B cell (primary cell): Measurements from ENCODE around the gene NHSL2. TPM values are rescaled to one million over a fixed set of nuclear protein-coding genes. Genes with fewer than 3 reads are reported as not detected.

ENCODE experiments used
- ATAC-seq: fragments of 200-7000 bp; cut with Tn5 transposase; one replicate; pipeline ENCODE4 v1.10.0; 2021; ENCODE audit warnings: low read depth, mild to moderate bottlenecking, moderate number of reproducible peaks, moderate library complexity
- CTCF ChIA-PET: fragments of 350-600 bp; sonication (Branson Sonifier 250); formaldehyde crosslinking; loops from one replicate; lab custom pipeline; 2021; ENCODE audit warnings: antibody characterized with exemption, inconsistent platforms; lab: Charles Lee
- POLR2A ChIA-PET: fragments of 350-600 bp; sonication (Branson Sonifier 250); formaldehyde crosslinking; loops from one replicate; lab custom pipeline; 2021; ENCODE audit warnings: antibody characterized with exemption; lab: Charles Lee
- DNase-seq: peaks from one replicate; pipeline ENCODE4 v3.0.0; 2013
- H2AFZ ChIP-seq: 2 replicates; pipeline ENCODE4 v1.6.1; 2012; ENCODE audit warnings: mild to moderate bottlenecking, low read depth, low read length; ENCODE audit not compliant: insufficient read depth, poor library complexity, severe bottlenecking
- H3K27ac ChIP-seq, 2 donors: 1 replicate in 1 of 2; 2 replicates in 1 of 2; pipeline ENCODE4 v1.5.1; 2012 to 2013; ENCODE audit warnings: low read length in 2 of 2, mild to moderate bottlenecking in 2 of 2, moderate library complexity in 1 of 2
- H3K27me3 ChIP-seq, 4 experiments: fragments of 200-600 bp in 1 of 4; sonication (generic) in 1 of 4; replicated peaks in 1 of 4; 1 replicate in 2 of 4; 2 replicates in 2 of 4; pipeline versions ENCODE4 v1.6.1 to v1.7.0; 2013 to 2016; ENCODE audit warnings: low read length in 3 of 4, mild to moderate bottlenecking in 2 of 4, mixed read lengths in 1 of 4, moderate library complexity in 1 of 4; ENCODE audit not compliant: insufficient read depth in 4 of 4, control insufficient read depth in 3 of 4; ENCODE audit errors: control extremely low read depth in 1 of 4
- H3K36me3 ChIP-seq, 2 experiments: replicated peaks in 1 of 2; 1 replicate in 1 of 2; 2 replicates in 1 of 2; pipeline versions ENCODE4 v1.6.1 to v1.7.1; 2013; ENCODE audit warnings: low read length in 1 of 2; ENCODE audit not compliant: insufficient read depth in 2 of 2, control insufficient read depth in 1 of 2; ENCODE audit errors: control extremely low read depth in 1 of 2, extremely low read depth in 1 of 2
- H3K4me1 ChIP-seq, 2 donors: fragments of 200-600 bp in 1 of 2; sonication (generic) in 1 of 2; 1 replicate in 1 of 2; 2 replicates in 1 of 2; pipeline versions ENCODE4 v1.5.1 to v1.6.1; 2013 to 2017; ENCODE audit warnings: low read length in 2 of 2; ENCODE audit not compliant: control insufficient read depth in 2 of 2, insufficient read depth in 2 of 2
- H3K4me2 ChIP-seq: replicated peaks from 2 replicates; pipeline ENCODE3; 2012; ENCODE audit warnings: mild to moderate bottlenecking, low read depth, low read length; ENCODE audit not compliant: poor library complexity, severe bottlenecking
- H3K4me3 ChIP-seq, 5 experiments: fragments of 200-600 bp in 1 of 5; sonication (generic) in 1 of 5; 1 replicate in 3 of 5; 2 replicates in 2 of 5; pipeline versions ENCODE4 v1.5.1 to v1.7.0; 2011 to 2016; ENCODE audit warnings: low read length in 4 of 5, mild to moderate bottlenecking in 4 of 5, low read depth in 2 of 5, control low read depth in 1 of 5, moderate library complexity in 1 of 5; ENCODE audit not compliant: insufficient read depth in 1 of 5; ENCODE audit errors: control extremely low read depth in 1 of 5, extremely low read depth in 1 of 5
- H3K79me2 ChIP-seq: fragments of 200-600 bp; sonication (generic); one replicate; pipeline ENCODE4 v1.6.0; 2016; ENCODE audit warnings: low read length; ENCODE audit not compliant: control insufficient read depth, insufficient read depth
- H3K9ac ChIP-seq: fragments of 200-600 bp; sonication (generic); 2 replicates; pipeline ENCODE4 v1.6.1; 2017; ENCODE audit warnings: mild to moderate bottlenecking, low read length, moderate library complexity
- H3K9me3 ChIP-seq, 3 donors: one replicate each; pipeline versions ENCODE4 v1.6.1 to v1.7.1; 2013; ENCODE audit warnings: low read length in 2 of 3; ENCODE audit not compliant: control insufficient read depth in 2 of 3, insufficient read depth in 1 of 3; ENCODE audit errors: control extremely low read depth in 1 of 3
- H4K20me1 ChIP-seq: 2 replicates; pipeline ENCODE4 v1.6.0; 2012; ENCODE audit warnings: mild to moderate bottlenecking, low read length; ENCODE audit not compliant: insufficient read depth, control insufficient read depth, poor library complexity, severe bottlenecking
- H3K27ac Mint-ChIP-seq: one replicate; pipeline ENCODE4 v1.8.0; 2021; ENCODE audit warnings: mixed read lengths
- H3K27me3 Mint-ChIP-seq: one replicate; pipeline ENCODE4 v1.8.0; 2021; ENCODE audit warnings: mixed read lengths
- H3K4me1 Mint-ChIP-seq: one replicate; pipeline ENCODE4 v1.8.0; 2021; ENCODE audit warnings: mixed read lengths
- H3K4me3 Mint-ChIP-seq: one replicate; pipeline ENCODE4 v1.8.0; 2021; ENCODE audit warnings: mixed read lengths
- H3K9me3 Mint-ChIP-seq: one replicate; pipeline ENCODE4 v1.8.0; 2022; ENCODE audit warnings: mixed read lengths; ENCODE audit not compliant: insufficient read depth
- CTCF ChIP-seq: fragments of 200-600 bp; IDR thresholded peaks from one replicate; pipeline ENCODE4 v1.8.0; 2022; ENCODE audit warnings: antibody characterized with exemption, mild to moderate bottlenecking
- EZH2 ChIP-seq: IDR thresholded peaks from 2 replicates; pipeline ENCODE4 v1.6.1; 2012; ENCODE audit warnings: borderline replicate concordance, low read depth, mild to moderate bottlenecking, moderate library complexity, low read length; ENCODE audit not compliant: insufficient read depth, poor library complexity, severe bottlenecking
- WGBS: methylation state at CpG from one replicate; pipeline ENCODE4 v1.1.5; 2013; ENCODE audit warnings: missing lambda C conversion rate; ENCODE audit not compliant: insufficient coverage; 5-methylcytosine and 5-hydroxymethylcytosine counted together
- intact Hi-C: fragments of 100-400 bp; cut with micrococcal nuclease; formaldehyde crosslinking; loops from one replicate; pipeline ENCODE4 v1.10.0; 2022
- polyA plus RNA-seq: library from polyadenylated mRNA; depleted of rRNA; stranded (reverse); fragments of >200 nt; gene quantifications from 2 replicates; pipeline ENCODE4 v1.2.3, GENCODE V29; 2012
- total RNA-seq, 2 donors: library from RNA; stranded (reverse); fragments of 120-200 nt in 1 of 2; gene quantifications; 1 replicate in 1 of 2; 2 replicates in 1 of 2; pipeline versions ENCODE4 v1.2.3 to v1.2.4, GENCODE V29; 2013 to 2022

NHSL2 gene
- total and polyA plus RNA-seq, 2 donors (not counting 1 experiment from before 2014, with no cell fraction given) = 0.16 to 1.7 TPM

GRCh38 chrX:72020204-72020603, 109.6 kb downstream of the NHSL2 start:
- Histone ChIP-seq H3K27me3 (peaks cover 0 to 24% (median 19%) of the 10 kb centered on the region in 4 experiments), H3K36me3 (no peaks in the 10 kb centered on the region), H4K20me1 (no peaks in the 10 kb centered on the region), H3K9me3 (peaks cover 0 to 3% (median 0%) of the 10 kb centered on the region in 3 donors), H3K4me3 (no peak overlapping the region), H3K4me1 (peaks cover 13 to 22% of the 10 kb centered on the region in 2 donors), H3K79me2 (no peaks in the 10 kb centered on the region), H3K27ac (no peak overlapping the region), H3K9ac (no peak overlapping the region), H2AFZ (no peak overlapping the region), H3K4me2 (no peak overlapping the region)
- ChIA-PET POLR2A (interaction anchor here (0.6 to 0.8 kb wide), 2 partner anchors 79 to 106 kb away, joined by 4 to 8 read pairs; no protein-coding TSS in a partner anchor), CTCF (interaction anchor here (0.5 to 6.8 kb wide), 12 partner anchors 9 to 1993 kb away, joined by 3 to 108 read pairs (median 3); partner anchors contain the start of genes PIN4 and RTL5)
- no peak overlapping the region for H3K4me3 Mint-ChIP-seq
- intact Hi-C loops = no loop called here
- no peak for ATAC-seq
- H3K9me3 Mint-ChIP-seq = no peaks in the 10 kb centered on the region
- peaks cover 9% of the 10 kb centered on the region for H3K4me1 Mint-ChIP-seq
- TF ChIP-seq CTCF (no peak), EZH2 (no peak)
- H3K27ac Mint-ChIP-seq = no peak overlapping the region
- no peak for DNase-seq
- peaks cover 8% of the 10 kb centered on the region for H3K27me3 Mint-ChIP-seq
- no CpG with 5 or more reads among the region's 3 CpGs for WGBS

- ATAC-seq = peak; percentile 49
Measured at GRCh38 chrX:72020788-72021187, 110.1 kb downstream of the NHSL2 start.

More at GRCh38 chrX:72020788-72021187, 110.1 kb downstream of the NHSL2 start:
- Mint-ChIP-seq H3K4me1 (peaks cover 9% of the 10 kb centered on the region), H3K9me3 (no peaks in the 10 kb centered on the region), H3K27me3 (peaks cover 5% of the 10 kb centered on the region), H3K4me3 (peak overlapping the region; percentile 29), H3K27ac (no peak overlapping the region)
- TF ChIP-seq CTCF = no peak
- TF ChIP-seq EZH2 = no peak
- WGBS = no CpG with 5 or more reads among the region's 3 CpGs
- POLR2A ChIA-PET = interaction anchor here (0.8 kb wide), 1 partner anchor 106 kb away, joined by 4 read pairs; no protein-coding TSS in a partner anchor
- Histone ChIP-seq H3K27ac (no peak overlapping the region), H3K4me3 (no peak overlapping the region), H3K36me3 (no peaks in the 10 kb centered on the region), H3K27me3 (peaks cover 0 to 24% (median 18%) of the 10 kb centered on the region in 4 experiments), H3K9me3 (peaks cover 0 to 3% (median 0%) of the 10 kb centered on the region in 3 donors), H3K4me1 (peaks cover 13 to 22% of the 10 kb centered on the region in 2 donors), H3K9ac (no peak overlapping the region), H2AFZ (no peak overlapping the region), H4K20me1 (no peaks in the 10 kb centered on the region), H3K4me2 (no peak overlapping the region), H3K79me2 (no peaks in the 10 kb centered on the region)
- intact Hi-C loops = no loop called here
- DNase-seq = peak; percentile 47
- CTCF ChIA-PET = interaction anchor here (0.5 to 6.8 kb wide), 13 partner anchors 8 to 1993 kb away, joined by 3 to 108 read pairs (median 3); partner anchors contain the start of genes PIN4 and RTL5
